ENCODE results near the gene ZNF605. TPM values are rescaled to one million over a fixed set of nuclear protein-coding genes. Genes with fewer than 3 reads are reported as not detected.

Gene ZNF605
- total and polyA plus RNA-seq, 9 of the 15 experiments (the other 6 are each of a cell fraction or from before 2014, with no cell fraction given): 0.45 to 1.1 (median 0.68) TPM

- TF ChIP-seq ZBTB11 (CRISPR knock-in tag; IDR thresholded peaks at IDR 0.05) (peak in 1 of 3 experiments; percentile 89; a peak in 3 of 6 replicates), U2AF1 (optimal IDR thresholded peaks at IDR 0.05; ENCODE audit: low read depth, low read length) (no peak), E2F4 (CRISPR knock-in tag; IDR thresholded peaks at IDR 0.05; ENCODE audit: low read depth) (no peak), ZNF274 (IDR thresholded peaks at IDR 0.05; ENCODE audit: borderline replicate concordance, low read depth, low read length) (no peak; the same call in 1 of the 2 replicates), JUNB (CRISPR knock-in tag; conservative IDR thresholded peaks at IDR 0.05) (no peak), MIER1 (IDR thresholded peaks at IDR 0.05; ENCODE audit: low read depth) (no peak), ZNF197 (CRISPR knock-in tag; IDR thresholded peaks at IDR 0.05; ENCODE audit: low read depth) (no peak), NCOA6 (IDR thresholded peaks at IDR 0.05) (no peak), ZNF561 (CRISPR knock-in tag; conservative IDR thresholded peaks at IDR 0.05) (no peak), ZBTB2 (IDR thresholded peaks at IDR 0.05) (no peak), TCF7L2 (IDR thresholded peaks at IDR 0.05; ENCODE audit: low read depth, low read length) (no peak), ETV6 (IDR thresholded peaks at IDR 0.05; ENCODE audit: borderline replicate concordance in 1 of 2, low read depth in 2 of 2, low read length in 1 of 2) (no peak), ETV6 (CRISPR knock-in tag; IDR thresholded peaks at IDR 0.05; ENCODE audit: borderline replicate concordance) (no peak), GABPB1 (CRISPR knock-in tag; IDR thresholded peaks at IDR 0.05) (peak; percentile 89; the same call in 1 of the 2 replicates), MCM5 (IDR thresholded peaks at IDR 0.05; ENCODE audit: low read depth) (no peak), DEAF1 (CRISPR knock-in tag; IDR thresholded peaks at IDR 0.05) (no peak)
Measured at GRCh38 chr12:132887513-132888351, 68.4 kb downstream of the ZNF605 start, which contains the start of gene CHFR (continued).
